CD4-positive, alpha-beta T cell treated with Interleukin-2 at 100 ng/mL for 4 hours (primary cell): ENCODE data around the gene SLC25A20.
"Not testable (repeated sequence)": the region's sequence is repeated elsewhere in the genome, so short reads cannot be mapped to it uniquely, and the experiment has no call there.

Experiments
- DNase-seq: peaks from one replicate; pipeline ENCODE4 v3.0.0-alpha.2; 2020; ENCODE audit warnings: low spot score

Gene SLC25A20

DNA sequence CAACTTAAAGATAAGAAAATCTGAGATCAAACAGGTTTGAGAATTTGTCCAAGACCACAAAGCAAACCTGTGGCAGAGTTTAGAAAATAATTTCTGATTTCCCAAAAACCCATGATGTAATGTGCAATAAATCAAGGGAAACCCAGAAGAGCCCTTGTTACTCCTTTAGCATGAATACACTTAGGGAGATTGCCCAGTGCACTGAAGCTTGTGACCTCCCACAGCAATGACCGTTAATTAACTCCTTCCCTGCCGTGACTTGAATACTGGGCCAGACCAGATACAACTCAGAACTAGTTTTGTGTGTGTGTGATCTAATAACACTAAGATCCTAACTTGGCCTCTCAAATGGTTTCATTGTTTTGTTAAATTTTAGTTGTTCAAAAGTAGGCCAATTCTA, 53.5 kb downstream of the SLC25A20 start:
- DNase-seq: no peak

DNA sequence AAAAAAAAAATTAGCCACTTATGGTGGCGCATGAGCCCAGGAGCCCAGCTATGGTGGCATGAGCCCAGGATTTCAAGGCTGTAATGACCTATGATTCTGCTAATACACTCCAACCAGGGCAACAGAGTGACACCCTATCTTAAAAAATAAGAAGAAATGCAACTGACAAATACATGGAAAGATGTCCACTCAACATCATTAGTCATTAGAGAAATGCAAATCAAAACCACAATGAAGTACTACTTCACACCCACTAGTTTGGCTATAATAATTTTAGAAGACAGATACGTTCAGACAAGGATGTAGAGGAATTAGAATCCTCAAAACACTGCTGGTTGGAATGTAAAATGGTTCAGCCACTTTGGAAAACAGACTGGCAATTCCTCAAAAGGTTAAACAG, 61.5 kb downstream of the SLC25A20 start:
- no peak for DNase-seq

GRCh38 chr3:48835650-48836366, 62.9 kb downstream of the SLC25A20 start:
- DNase-seq: no peak

GRCh38 chr3:48832684-48833083, 66.0 kb downstream of the SLC25A20 start:
- no peak for DNase-seq

DNA sequence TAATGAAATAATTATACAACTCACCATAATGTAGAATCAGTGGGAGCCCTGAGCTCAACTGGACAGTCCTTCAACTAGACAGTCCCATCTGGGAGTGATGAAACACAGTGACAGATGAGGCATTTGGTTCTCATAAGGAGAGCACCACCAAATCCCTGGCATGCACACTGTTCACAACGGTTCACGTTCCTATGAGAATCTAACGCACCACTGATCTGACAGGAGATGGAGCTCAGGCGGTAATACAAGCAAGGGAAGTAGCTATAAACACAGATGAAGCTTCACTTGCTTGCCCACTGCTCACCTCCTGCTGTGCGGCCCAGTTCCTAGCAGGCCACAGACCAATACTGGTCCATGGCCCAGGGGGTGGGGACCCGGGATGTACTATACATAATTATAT, 68.0 kb downstream of the SLC25A20 start:
- no peak for DNase-seq

- DNase-seq: not testable (repeated sequence)
These were observed 69.2 kb downstream of the SLC25A20 start for GRCh38 chr3:48829525-48829924.

GRCh38 chr3:48827874-48828273, 70.8 kb downstream of the SLC25A20 start:
- DNase-seq: not testable (repeated sequence)

- DNase-seq: no peak
These were observed 72.2 kb downstream of the SLC25A20 start for GRCh38 chr3:48826451-48826850.

- DNase-seq: no peak
These were observed 77.9 kb downstream of the SLC25A20 start for GRCh38 chr3:48820612-48821324.

DNA sequence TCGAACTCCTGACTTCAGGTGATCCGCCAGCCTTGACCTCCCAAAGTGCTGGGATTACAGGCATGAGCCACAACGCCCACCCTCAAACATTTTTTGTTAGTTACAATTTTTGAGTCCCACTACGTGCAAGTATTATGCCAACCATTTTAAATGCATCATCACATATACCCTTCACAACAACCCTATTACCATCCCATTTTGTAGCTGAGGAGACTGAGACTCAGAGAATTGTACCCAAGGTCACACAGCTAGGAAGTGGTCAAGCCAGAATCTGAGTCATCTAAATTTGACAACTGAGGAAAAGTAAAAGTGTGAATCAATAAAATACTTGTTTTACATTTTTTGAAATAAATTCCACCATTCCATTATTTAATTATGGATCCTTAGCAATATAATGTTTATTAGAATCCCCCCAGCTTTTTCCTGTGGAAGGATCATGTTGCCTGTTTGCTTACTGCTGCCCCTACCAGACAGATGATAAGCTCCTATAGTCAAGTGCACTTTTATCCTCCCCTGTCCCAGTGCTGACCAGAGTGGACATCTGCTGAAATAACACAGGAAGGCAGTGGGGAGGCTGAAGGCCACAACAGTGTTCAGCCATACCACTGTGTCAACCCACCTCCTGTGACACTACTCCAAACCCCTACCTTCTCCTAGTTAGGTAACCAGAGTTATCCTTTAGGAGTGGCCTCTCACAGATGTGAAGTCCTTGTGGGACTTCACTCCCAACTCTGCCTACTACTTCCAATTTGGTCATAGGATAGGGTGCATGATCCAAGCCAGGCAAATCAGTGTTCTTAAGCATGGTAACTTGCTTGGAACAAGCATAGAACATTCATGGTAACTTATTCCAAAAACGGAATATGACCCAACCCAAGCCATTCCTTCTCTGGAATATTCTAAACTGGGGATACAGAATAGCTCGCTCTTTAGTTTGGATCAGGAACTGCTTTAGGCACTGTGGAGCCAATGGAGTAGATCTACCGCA, 79.2 kb downstream of the SLC25A20 start:
- DNase-seq: no peak

DNA sequence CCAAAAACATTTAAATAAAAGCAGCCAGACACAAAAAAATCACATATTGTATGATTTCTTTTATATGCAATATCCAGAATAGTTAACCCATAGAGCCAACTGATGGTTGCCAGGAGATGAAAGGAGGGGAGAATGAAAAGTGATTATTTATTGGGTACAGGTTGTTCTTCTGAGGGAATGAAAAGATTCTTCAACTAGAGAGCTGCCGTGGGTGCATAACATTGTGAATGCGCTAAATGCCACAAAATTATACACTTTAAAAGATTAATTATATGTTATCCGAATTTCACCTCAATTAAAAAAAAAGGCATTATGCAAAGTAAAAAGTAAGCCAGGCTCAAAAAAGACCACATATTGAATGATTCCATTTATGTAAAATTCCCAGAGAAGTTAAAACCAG, 87.2 kb downstream of the SLC25A20 start:
- no peak for DNase-seq
